ENCODE results near the gene SCGB2B2. TPM values are rescaled to one million over a fixed set of nuclear protein-coding genes. Genes with fewer than 3 reads are reported as not detected.
"Not testable (repeated sequence)": the region's sequence is repeated elsewhere in the genome, so short reads cannot be mapped to it uniquely, and the experiment has no call there.

Gene SCGB2B2
- polyA plus RNA-seq (ENCODE audit: insufficient read depth in 1 of 5, insufficient read length in 5 of 5, low replicate concordance in 1 of 5), result 1 to 10 TPM in 4 of 5 donors, under 1 TPM in 1; 0.64 to 1.9 (median 1.4) TPM
- long read RNA-seq, donor 1, partial matches to known transcripts, result 53 of 68 reads
- long read RNA-seq, donor 1, other reads (novel, unspliced or antisense), result 15 of 68 reads
- long read RNA-seq, donor 2, partial matches to known transcripts, result 14 of 14 reads
- long read RNA-seq, donor 2, other reads (novel, unspliced or antisense), result 0 of 14 reads
- long read RNA-seq, donor 3, partial matches to known transcripts, result 16 of 16 reads
- long read RNA-seq, donor 3, other reads (novel, unspliced or antisense), result 0 of 16 reads
- long read RNA-seq, donor 4, result 0 reads
- long read RNA-seq, donor 5, partial matches to known transcripts, result 52 of 59 reads
- long read RNA-seq, donor 5, other reads (novel, unspliced or antisense), result 7 of 59 reads
- long read RNA-seq, donor 6, partial matches to known transcripts, result 25 of 25 reads
- long read RNA-seq, donor 6, other reads (novel, unspliced or antisense), result 0 of 25 reads
- long read RNA-seq, donor 7, result 0 reads
- long read RNA-seq, donor 8, result 0 reads

- DNase-seq, result no peak
Observed at GRCh38 chr19:34676697-34677385, at the start of gene SCGB2B2. TSS of gene SCGB2B2 (minus strand) at chr19:34677159. CDS start at chr19:34594563, 82,596 bp downstream.

- DNase-seq, result no peak
Observed at GRCh38 chr19:34725400-34725799, 48.4 kb upstream of the SCGB2B2 start.

- DNase-seq, result no peak
Observed at GRCh38 chr19:34722353-34722752, 45.4 kb upstream of the SCGB2B2 start.

- DNase-seq, result no peak
Observed at GRCh38 chr19:34715357-34715756, 38.4 kb upstream of the SCGB2B2 start.

GRCh38 chr19:34713262-34713637, 36.3 kb upstream of the SCGB2B2 start:
- no peak for DNase-seq

GRCh38 chr19:34712395-34713261, 35.7 kb upstream of the SCGB2B2 start:
- DNase-seq, result peak; percentile 29 to 45

- DNase-seq, result no peak
Observed at GRCh38 chr19:34711890-34712289, 34.9 kb upstream of the SCGB2B2 start.

GRCh38 chr19:34707661-34708060, 30.7 kb upstream of the SCGB2B2 start:
- DNase-seq, result no peak

GRCh38 chr19:34692549-34692948, 15.6 kb upstream of the SCGB2B2 start:
- DNase-seq, result no peak

- no peak for DNase-seq
Observed at GRCh38 chr19:34690372-34690771, 13.4 kb upstream of the SCGB2B2 start.

- DNase-seq, result no peak
Observed at GRCh38 chr19:34688592-34688991, 11.6 kb upstream of the SCGB2B2 start.

GRCh38 chr19:34687348-34687747, 10.4 kb upstream of the SCGB2B2 start:
- DNase-seq, result no peak

GRCh38 chr19:34686455-34686854, 9.5 kb upstream of the SCGB2B2 start:
- no peak for DNase-seq

GRCh38 chr19:34685266-34685665, 8.3 kb upstream of the SCGB2B2 start:
- DNase-seq, result not testable (repeated sequence)

- DNase-seq, result no peak
Observed at GRCh38 chr19:34681478-34681877, 4.5 kb upstream of the SCGB2B2 start.

- DNase-seq, result no peak
Observed at GRCh38 chr19:34678421-34678820, 1.5 kb upstream of the SCGB2B2 start.

GRCh38 chr19:34678085-34678412, 1.1 kb upstream of the SCGB2B2 start:
- DNase-seq, result no peak

GRCh38 chr19:34677386-34678084, 576 bp upstream of the SCGB2B2 start, which contains the start of gene ZNF302:
TSS of gene ZNF302 (plus strand) at chr19:34677678. CDS start at chr19:34678805, 1,127 bp downstream.
- peak; percentile 97 to 98 for DNase-seq

GRCh38 chr19:34675919-34676318, 1.0 kb downstream of the SCGB2B2 start:
- DNase-seq, result no peak

- no peak for DNase-seq
Observed at GRCh38 chr19:34675250-34675649, 1.7 kb downstream of the SCGB2B2 start.

- DNase-seq, result no peak
Observed at GRCh38 chr19:34673590-34673989, 3.4 kb downstream of the SCGB2B2 start.

Measured in right lung (tissue), 10 donors.